ENCODE measurements around the gene SSBP2.
"Not testable (repeated sequence)": the region's sequence is repeated elsewhere in the genome, so short reads cannot be mapped to it uniquely, and the experiment has no call there.

The SSBP2 gene

GRCh38 chr5:81605299-81605698 lies 145.6 kb downstream of the SSBP2 start:
- in situ Hi-C loops (cut with MboI; ENCODE audit: low sequenced_read_pairs): no loop called here

GRCh38 chr5:81604193-81604592 lies 146.7 kb downstream of the SSBP2 start:
- in situ Hi-C loops (cut with MboI; ENCODE audit: low sequenced_read_pairs): no loop called here

GRCh38 chr5:81601919-81602318 lies 149.0 kb downstream of the SSBP2 start:
- in situ Hi-C loops (cut with MboI; ENCODE audit: low sequenced_read_pairs): no loop called here

GRCh38 chr5:81592085-81592484 lies 158.8 kb downstream of the SSBP2 start:
- in situ Hi-C loops (cut with MboI; ENCODE audit: low sequenced_read_pairs): not testable (repeated sequence)

- in situ Hi-C loops (cut with MboI; ENCODE audit: low sequenced_read_pairs): no loop called here
These were observed 160.2 kb downstream of the SSBP2 start for GRCh38 chr5:81590498-81591384.

- in situ Hi-C loops (cut with MboI; ENCODE audit: low sequenced_read_pairs): no loop called here
These were observed 171.5 kb downstream of the SSBP2 start for GRCh38 chr5:81579262-81579924.

GRCh38 chr5:81577091-81577490 lies 173.8 kb downstream of the SSBP2 start:
- in situ Hi-C loops (cut with MboI; ENCODE audit: low sequenced_read_pairs): no loop called here

GRCh38 chr5:81575924-81576323 lies 175.0 kb downstream of the SSBP2 start:
- in situ Hi-C loops (cut with MboI; ENCODE audit: low sequenced_read_pairs): no loop called here

GRCh38 chr5:81572201-81572600 lies 178.7 kb downstream of the SSBP2 start:
- in situ Hi-C loops (cut with MboI; ENCODE audit: low sequenced_read_pairs): no loop called here

GRCh38 chr5:81558188-81558587 lies 192.7 kb downstream of the SSBP2 start:
- in situ Hi-C loops (cut with MboI; ENCODE audit: low sequenced_read_pairs): no loop called here

- in situ Hi-C loops (cut with MboI; ENCODE audit: low sequenced_read_pairs): no loop called here
These were observed 194.1 kb downstream of the SSBP2 start for GRCh38 chr5:81556809-81557208.

GRCh38 chr5:81555865-81556264 lies 195.0 kb downstream of the SSBP2 start:
- in situ Hi-C loops (cut with MboI; ENCODE audit: low sequenced_read_pairs): no loop called here

GRCh38 chr5:81554647-81555046 lies 196.2 kb downstream of the SSBP2 start:
- in situ Hi-C loops (cut with MboI; ENCODE audit: low sequenced_read_pairs): no loop called here

GRCh38 chr5:81553567-81554212 lies 197.2 kb downstream of the SSBP2 start:
- in situ Hi-C loops (cut with MboI; ENCODE audit: low sequenced_read_pairs): no loop called here

GRCh38 chr5:81552852-81553566 lies 197.9 kb downstream of the SSBP2 start:
- in situ Hi-C loops (cut with MboI; ENCODE audit: low sequenced_read_pairs): no loop called here

GRCh38 chr5:81549123-81549522 lies 201.8 kb downstream of the SSBP2 start:
- in situ Hi-C loops (cut with MboI; ENCODE audit: low sequenced_read_pairs): no loop called here

GRCh38 chr5:81547001-81547400 lies 203.9 kb downstream of the SSBP2 start:
- in situ Hi-C loops (cut with MboI; ENCODE audit: low sequenced_read_pairs): no loop called here

GRCh38 chr5:81545911-81546310 lies 205.0 kb downstream of the SSBP2 start:
- in situ Hi-C loops (cut with MboI; ENCODE audit: low sequenced_read_pairs): no loop called here

GRCh38 chr5:81544351-81545018 lies 206.4 kb downstream of the SSBP2 start:
- in situ Hi-C loops (cut with MboI; ENCODE audit: low sequenced_read_pairs): no loop called here

- in situ Hi-C loops (cut with MboI; ENCODE audit: low sequenced_read_pairs): no loop called here
These were observed 208.7 kb downstream of the SSBP2 start for GRCh38 chr5:81542242-81542641.
